Measurements from ENCODE around the gene SCN4B. TPM values are rescaled to one million over a fixed set of nuclear protein-coding genes. Genes with fewer than 3 reads are reported as not detected.

SCN4B gene
- total and polyA plus RNA-seq, 4 donors: 0.05 to 0.67 (median 0.42) TPM; not detected in 1

DNA sequence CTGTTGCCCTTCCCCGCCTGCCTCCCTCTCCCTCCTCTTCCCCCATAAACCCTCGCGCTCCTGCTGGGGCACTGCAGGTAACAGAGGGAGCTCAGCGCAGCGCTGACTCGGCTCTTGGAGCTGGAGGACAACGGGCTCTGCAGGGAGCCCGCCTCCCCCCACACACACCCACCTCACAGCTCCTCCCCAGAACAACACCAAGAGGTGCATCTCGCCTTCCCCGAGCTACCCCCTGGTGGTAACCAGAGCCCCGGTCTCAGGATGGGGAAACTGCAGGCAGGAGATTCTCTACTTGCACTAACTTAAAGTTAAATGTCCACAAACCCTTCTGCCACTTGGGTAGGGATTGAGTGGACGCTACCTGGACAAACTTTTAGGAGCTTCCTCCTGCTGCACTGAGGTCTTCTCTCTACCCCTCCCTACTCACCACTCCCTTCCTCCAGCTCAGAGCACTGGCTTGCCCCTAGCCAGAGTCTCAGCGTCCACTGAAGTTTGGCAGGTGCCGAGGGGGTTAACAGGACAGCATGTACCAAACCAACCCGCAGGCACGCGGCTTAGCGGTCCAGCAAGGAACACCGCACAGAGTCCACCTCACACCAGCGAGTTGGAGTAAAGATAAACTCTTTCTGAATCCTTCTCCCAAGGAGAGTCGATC, 4.0 kb upstream of the SCN4B start:
- peaks cover 5 to 10% (median 6%) of the 10 kb centered on the region in 4 donors for H3K4me1 ChIP-seq (ENCODE audit: control insufficient read depth in 4 of 4, insufficient read depth in 4 of 4, low read length in 3 of 4)
- H3K36me3 ChIP-seq (ENCODE audit: control insufficient read depth in 4 of 4, insufficient read depth in 3 of 4, low read depth in 1 of 4, low read length in 3 of 4): no peaks in the 10 kb centered on the region
- DNase-seq (ENCODE audit: low spot score): no peak
- H3K27me3 ChIP-seq (ENCODE audit: control insufficient read depth in 4 of 4, insufficient read depth in 4 of 4, low read length in 3 of 4): peaks cover 7 to 30% (median 9%) of the 10 kb centered on the region in 4 donors
- no peak overlapping the region for H3K9ac ChIP-seq (ENCODE audit: low read depth in 1 of 2, low read length in 2 of 2)
- TF ChIP-seq, protein P1, sequence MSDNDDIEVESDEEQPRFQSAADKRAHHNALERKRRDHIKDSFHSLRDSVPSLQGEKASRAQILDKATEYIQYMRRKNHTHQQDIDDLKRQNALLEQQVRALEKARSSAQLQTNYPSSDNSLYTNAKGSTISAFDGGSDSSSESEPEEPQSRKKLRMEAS (IDR thresholded peaks at IDR 0.05): no peak
- TF ChIP-seq, protein P2, sequence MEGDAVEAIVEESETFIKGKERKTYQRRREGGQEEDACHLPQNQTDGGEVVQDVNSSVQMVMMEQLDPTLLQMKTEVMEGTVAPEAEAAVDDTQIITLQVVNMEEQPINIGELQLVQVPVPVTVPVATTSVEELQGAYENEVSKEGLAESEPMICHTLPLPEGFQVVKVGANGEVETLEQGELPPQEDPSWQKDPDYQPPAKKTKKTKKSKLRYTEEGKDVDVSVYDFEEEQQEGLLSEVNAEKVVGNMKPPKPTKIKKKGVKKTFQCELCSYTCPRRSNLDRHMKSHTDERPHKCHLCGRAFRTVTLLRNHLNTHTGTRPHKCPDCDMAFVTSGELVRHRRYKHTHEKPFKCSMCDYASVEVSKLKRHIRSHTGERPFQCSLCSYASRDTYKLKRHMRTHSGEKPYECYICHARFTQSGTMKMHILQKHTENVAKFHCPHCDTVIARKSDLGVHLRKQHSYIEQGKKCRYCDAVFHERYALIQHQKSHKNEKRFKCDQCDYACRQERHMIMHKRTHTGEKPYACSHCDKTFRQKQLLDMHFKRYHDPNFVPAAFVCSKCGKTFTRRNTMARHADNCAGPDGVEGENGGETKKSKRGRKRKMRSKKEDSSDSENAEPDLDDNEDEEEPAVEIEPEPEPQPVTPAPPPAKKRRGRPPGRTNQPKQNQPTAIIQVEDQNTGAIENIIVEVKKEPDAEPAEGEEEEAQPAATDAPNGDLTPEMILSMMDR (IDR thresholded peaks at IDR 0.05; ENCODE audit: low read depth, low read length, missing input control): no peak
- TF ChIP-seq NR2F2 (IDR thresholded peaks at IDR 0.05): no peak
- no peak for TF ChIP-seq FOXA1 (IDR thresholded peaks at IDR 0.05)
- no peak overlapping the region for H3K4me3 ChIP-seq (ENCODE audit: low read depth in 1 of 3, low read length in 3 of 3)
- WGBS: 8% methylated on average over 21 of the region's 21 CpGs
- no peak overlapping the region for H3K27ac ChIP-seq (ENCODE audit: low read depth in 1 of 2, low read length in 2 of 2)
- H3K9me3 ChIP-seq (ENCODE audit: control insufficient read depth in 4 of 4, low read length in 3 of 4): no peaks in the 10 kb centered on the region

DNA sequence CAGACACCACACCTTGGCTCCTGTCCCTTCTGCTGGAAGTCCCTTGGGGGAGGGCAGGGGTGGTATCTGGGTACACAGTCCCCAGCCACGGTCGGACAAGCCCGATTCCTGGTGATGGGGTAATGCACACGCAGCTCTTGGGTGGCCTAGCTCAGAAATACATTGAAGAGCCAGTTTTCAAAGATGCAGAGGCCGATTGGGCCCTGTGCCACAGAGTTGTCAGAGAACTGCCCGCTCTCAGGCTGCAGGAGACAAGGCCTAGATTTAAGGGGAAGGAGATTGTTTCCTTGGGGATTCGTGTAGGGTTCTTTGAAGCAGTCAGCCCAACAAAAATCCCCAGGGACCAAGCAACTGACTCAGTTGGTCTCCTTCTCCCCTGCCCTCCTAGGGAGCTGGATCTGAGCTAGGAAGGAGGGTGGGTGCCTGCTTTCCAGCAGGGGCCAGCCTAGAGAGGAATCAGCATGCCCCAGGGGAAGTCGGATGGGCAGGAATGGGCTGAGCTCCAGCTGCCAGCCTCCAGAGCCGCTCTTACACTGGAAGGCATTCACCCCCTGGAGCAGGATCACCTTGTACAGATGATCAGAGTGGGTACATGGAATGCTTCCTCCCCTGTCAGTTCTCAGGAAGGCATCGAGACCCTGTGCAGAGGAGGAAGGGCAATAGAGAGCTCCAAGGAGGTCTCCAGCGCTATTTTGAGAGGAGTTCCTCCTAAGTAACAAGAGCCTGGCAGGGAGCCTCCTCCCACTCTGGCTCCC, 3.3 kb upstream of the SCN4B start:
- no peak overlapping the region for H3K9ac ChIP-seq (ENCODE audit: low read depth in 1 of 2, low read length in 2 of 2)
- TF ChIP-seq, protein P3, sequence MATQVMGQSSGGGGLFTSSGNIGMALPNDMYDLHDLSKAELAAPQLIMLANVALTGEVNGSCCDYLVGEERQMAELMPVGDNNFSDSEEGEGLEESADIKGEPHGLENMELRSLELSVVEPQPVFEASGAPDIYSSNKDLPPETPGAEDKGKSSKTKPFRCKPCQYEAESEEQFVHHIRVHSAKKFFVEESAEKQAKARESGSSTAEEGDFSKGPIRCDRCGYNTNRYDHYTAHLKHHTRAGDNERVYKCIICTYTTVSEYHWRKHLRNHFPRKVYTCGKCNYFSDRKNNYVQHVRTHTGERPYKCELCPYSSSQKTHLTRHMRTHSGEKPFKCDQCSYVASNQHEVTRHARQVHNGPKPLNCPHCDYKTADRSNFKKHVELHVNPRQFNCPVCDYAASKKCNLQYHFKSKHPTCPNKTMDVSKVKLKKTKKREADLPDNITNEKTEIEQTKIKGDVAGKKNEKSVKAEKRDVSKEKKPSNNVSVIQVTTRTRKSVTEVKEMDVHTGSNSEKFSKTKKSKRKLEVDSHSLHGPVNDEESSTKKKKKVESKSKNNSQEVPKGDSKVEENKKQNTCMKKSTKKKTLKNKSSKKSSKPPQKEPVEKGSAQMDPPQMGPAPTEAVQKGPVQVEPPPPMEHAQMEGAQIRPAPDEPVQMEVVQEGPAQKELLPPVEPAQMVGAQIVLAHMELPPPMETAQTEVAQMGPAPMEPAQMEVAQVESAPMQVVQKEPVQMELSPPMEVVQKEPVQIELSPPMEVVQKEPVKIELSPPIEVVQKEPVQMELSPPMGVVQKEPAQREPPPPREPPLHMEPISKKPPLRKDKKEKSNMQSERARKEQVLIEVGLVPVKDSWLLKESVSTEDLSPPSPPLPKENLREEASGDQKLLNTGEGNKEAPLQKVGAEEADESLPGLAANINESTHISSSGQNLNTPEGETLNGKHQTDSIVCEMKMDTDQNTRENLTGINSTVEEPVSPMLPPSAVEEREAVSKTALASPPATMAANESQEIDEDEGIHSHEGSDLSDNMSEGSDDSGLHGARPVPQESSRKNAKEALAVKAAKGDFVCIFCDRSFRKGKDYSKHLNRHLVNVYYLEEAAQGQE (IDR thresholded peaks at IDR 0.05): no peak
- TF ChIP-seq, protein P4, sequence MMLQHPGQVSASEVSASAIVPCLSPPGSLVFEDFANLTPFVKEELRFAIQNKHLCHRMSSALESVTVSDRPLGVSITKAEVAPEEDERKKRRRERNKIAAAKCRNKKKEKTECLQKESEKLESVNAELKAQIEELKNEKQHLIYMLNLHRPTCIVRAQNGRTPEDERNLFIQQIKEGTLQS (IDR thresholded peaks at IDR 0.05): no peak
- TF ChIP-seq, protein P1 (IDR thresholded peaks at IDR 0.05): no peak
- TF ChIP-seq TAF1 (conservative IDR thresholded peaks at IDR 0.05): no peak
- TF ChIP-seq RXRA (IDR thresholded peaks at IDR 0.05): no peak
- TF ChIP-seq, protein P2 (IDR thresholded peaks at IDR 0.05; ENCODE audit: low read depth, low read length, missing input control): no peak
- TF ChIP-seq HNF4A (conservative IDR thresholded peaks at IDR 0.05): no peak
- TF ChIP-seq, protein P5, sequence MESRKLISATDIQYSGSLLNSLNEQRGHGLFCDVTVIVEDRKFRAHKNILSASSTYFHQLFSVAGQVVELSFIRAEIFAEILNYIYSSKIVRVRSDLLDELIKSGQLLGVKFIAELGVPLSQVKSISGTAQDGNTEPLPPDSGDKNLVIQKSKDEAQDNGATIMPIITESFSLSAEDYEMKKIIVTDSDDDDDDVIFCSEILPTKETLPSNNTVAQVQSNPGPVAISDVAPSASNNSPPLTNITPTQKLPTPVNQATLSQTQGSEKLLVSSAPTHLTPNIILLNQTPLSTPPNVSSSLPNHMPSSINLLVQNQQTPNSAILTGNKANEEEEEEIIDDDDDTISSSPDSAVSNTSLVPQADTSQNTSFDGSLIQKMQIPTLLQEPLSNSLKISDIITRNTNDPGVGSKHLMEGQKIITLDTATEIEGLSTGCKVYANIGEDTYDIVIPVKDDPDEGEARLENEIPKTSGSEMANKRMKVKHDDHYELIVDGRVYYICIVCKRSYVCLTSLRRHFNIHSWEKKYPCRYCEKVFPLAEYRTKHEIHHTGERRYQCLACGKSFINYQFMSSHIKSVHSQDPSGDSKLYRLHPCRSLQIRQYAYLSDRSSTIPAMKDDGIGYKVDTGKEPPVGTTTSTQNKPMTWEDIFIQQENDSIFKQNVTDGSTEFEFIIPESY (IDR thresholded peaks at IDR 0.05): no peak
- no peak for TF ChIP-seq RAD21 (IDR thresholded peaks at IDR 0.05)
- TF ChIP-seq NR2F2 (IDR thresholded peaks at IDR 0.05): no peak
- WGBS: 53% methylated on average over 11 of the region's 11 CpGs
- no peaks in the 10 kb centered on the region for H3K9me3 ChIP-seq (ENCODE audit: control insufficient read depth in 4 of 4, low read length in 3 of 4)
- no peak overlapping the region for H3K27ac ChIP-seq (ENCODE audit: low read depth in 1 of 2, low read length in 2 of 2)
- H3K4me1 ChIP-seq (ENCODE audit: control insufficient read depth in 4 of 4, insufficient read depth in 4 of 4, low read length in 3 of 4): peaks cover 5 to 10% (median 6%) of the 10 kb centered on the region in 4 donors
- peaks cover 7 to 30% (median 9%) of the 10 kb centered on the region in 4 donors for H3K27me3 ChIP-seq (ENCODE audit: control insufficient read depth in 4 of 4, insufficient read depth in 4 of 4, low read length in 3 of 4)
- no peak overlapping the region for H3K4me3 ChIP-seq (ENCODE audit: low read depth in 1 of 3, low read length in 3 of 3)
- no peaks in the 10 kb centered on the region for H3K36me3 ChIP-seq (ENCODE audit: control insufficient read depth in 4 of 4, insufficient read depth in 3 of 4, low read depth in 1 of 4, low read length in 3 of 4)
- no peak for DNase-seq (ENCODE audit: low spot score)
